ENCODE data around the gene CA12.

- TF ChIP-seq CTCF (conservative IDR thresholded peaks at IDR 0.05 in 1 of 2, IDR thresholded peaks at IDR 0.05 in 1 of 2; ENCODE audit: extremely low read depth in 1 of 2, insufficient read depth in 1 of 2, low read depth in 1 of 2, low read length in 2 of 2) (no peak), EZH2 (IDR thresholded peaks at IDR 0.05; ENCODE audit: borderline replicate concordance, low read length) (no peak)
Measured at GRCh38 chr15:63312286-63312685, 69.4 kb downstream of the CA12 start.

Data from mammary epithelial cell (primary cell).